GM21737 (cell line): Measurements from ENCODE around the gene ARMC8.

ENCODE experiments used
- ATAC-seq: cut with Tn5 transposase; IDR thresholded peaks from one replicate; pipeline ENCODE4 v1.9.1; 2021; ENCODE audit warnings: mild to moderate bottlenecking, moderate library complexity; ENCODE audit not compliant: unreplicated experiment

The ARMC8 gene

GRCh38 chr3:138297876-138298275 lies 110.8 kb downstream of the ARMC8 start:
- ATAC-seq: no peak

GRCh38 chr3:138300647-138301046 lies 113.5 kb downstream of the ARMC8 start:
- ATAC-seq: no peak

- no peak for ATAC-seq
These were observed 116.4 kb downstream of the ARMC8 start for GRCh38 chr3:138303474-138303873.

- ATAC-seq: no peak
These were observed 120.8 kb downstream of the ARMC8 start for GRCh38 chr3:138307899-138308298.

- ATAC-seq: no peak
These were observed 121.7 kb downstream of the ARMC8 start for GRCh38 chr3:138308783-138309182.

GRCh38 chr3:138310494-138310893 lies 123.4 kb downstream of the ARMC8 start:
- ATAC-seq: no peak

GRCh38 chr3:138314751-138315150 lies 127.7 kb downstream of the ARMC8 start:
- ATAC-seq: no peak

GRCh38 chr3:138317687-138318086 lies 130.6 kb downstream of the ARMC8 start:
- no peak for ATAC-seq

- no peak for ATAC-seq
These were observed 136.9 kb downstream of the ARMC8 start for GRCh38 chr3:138323971-138324370.

- ATAC-seq: no peak
These were observed 138.9 kb downstream of the ARMC8 start for GRCh38 chr3:138325990-138326389.

- ATAC-seq: no peak
These were observed 139.9 kb downstream of the ARMC8 start for GRCh38 chr3:138326866-138327595.

- ATAC-seq: no peak
These were observed 140.7 kb downstream of the ARMC8 start for GRCh38 chr3:138327831-138328230.

GRCh38 chr3:138328341-138328740 lies 141.2 kb downstream of the ARMC8 start:
- no peak for ATAC-seq

- ATAC-seq: peak; percentile 83
These were observed 142.3 kb downstream of the ARMC8 start, which contains the start of gene NME9 for GRCh38 chr3:138329127-138329983. NME9 (minus strand) TSS chr3:138329851; CDS start chr3:138329335, 516 bp downstream.

GRCh38 chr3:138329984-138330293 lies 142.8 kb downstream of the ARMC8 start:
- no peak for ATAC-seq

- no peak for ATAC-seq
These were observed 144.2 kb downstream of the ARMC8 start for GRCh38 chr3:138331143-138331894.

GRCh38 chr3:138332472-138333073 lies 145.5 kb downstream of the ARMC8 start:
- no peak for ATAC-seq

GRCh38 chr3:138334608-138335007 lies 147.5 kb downstream of the ARMC8 start:
- no peak for ATAC-seq

- ATAC-seq: no peak
These were observed 149.4 kb downstream of the ARMC8 start for GRCh38 chr3:138336454-138336999.

GRCh38 chr3:138338244-138338643 lies 151.1 kb downstream of the ARMC8 start:
- no peak for ATAC-seq

- no peak for ATAC-seq
These were observed 151.7 kb downstream of the ARMC8 start for GRCh38 chr3:138338811-138339210.
